SK-N-MC (cell line): ENCODE measurements around the gene DTYMK.

Experiments
- EZH2 ChIP-seq: fragments of 200-600 bp; sonication (generic); IDR thresholded peaks from one replicate; pipeline ENCODE4 v1.6.1; 2017; ENCODE audit warnings: antibody characterized with exemption
- FOXP2 ChIP-seq: optimal IDR thresholded peaks from 2 replicates; pipeline ENCODE3; 2011; ENCODE audit warnings: mild to moderate bottlenecking, moderate library complexity; ENCODE audit not compliant: insufficient read depth; ENCODE audit errors: extremely low read length, control extremely low read depth
- POLR2AphosphoS5 ChIP-seq: IDR thresholded peaks from 2 replicates; pipeline ENCODE4 v1.6.1; 2012; ENCODE audit warnings: mild to moderate bottlenecking, low read depth, low read length, borderline replicate concordance

DNA sequence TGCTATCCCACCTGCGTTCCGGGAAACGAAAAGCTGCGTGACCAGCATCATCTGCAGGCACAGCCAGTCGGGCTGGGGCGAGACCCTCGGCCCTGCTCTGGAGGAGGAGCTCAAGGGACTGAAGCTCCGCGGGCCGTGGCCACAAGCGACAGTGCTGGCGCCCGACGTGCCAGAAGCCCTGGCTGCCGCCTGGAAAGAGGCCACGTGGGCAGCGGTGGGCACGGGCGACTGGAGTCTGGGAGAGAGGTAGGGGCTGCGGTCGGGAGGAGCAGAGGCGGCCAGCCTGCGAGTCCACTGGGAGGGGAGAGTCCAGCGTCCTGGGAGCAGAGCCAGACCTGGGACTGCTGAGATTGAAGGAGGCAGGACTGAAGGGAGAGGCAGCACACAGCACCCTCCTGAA is 9.2 kb downstream of the DTYMK start:
- TF ChIP-seq EZH2: no peak
- no peak for TF ChIP-seq POLR2AphosphoS5
- no peak for TF ChIP-seq FOXP2
